ENCODE measurements around the gene VSTM1. TPM values are rescaled to one million over a fixed set of nuclear protein-coding genes. Genes with fewer than 3 reads are reported as not detected.
A peak's percentile ranks its signal among the peaks of the same experiment; 100 is the strongest.

VSTM1 gene
- total and polyA plus RNA-seq, 2 experiments from 2014 or later = not detected

DNA sequence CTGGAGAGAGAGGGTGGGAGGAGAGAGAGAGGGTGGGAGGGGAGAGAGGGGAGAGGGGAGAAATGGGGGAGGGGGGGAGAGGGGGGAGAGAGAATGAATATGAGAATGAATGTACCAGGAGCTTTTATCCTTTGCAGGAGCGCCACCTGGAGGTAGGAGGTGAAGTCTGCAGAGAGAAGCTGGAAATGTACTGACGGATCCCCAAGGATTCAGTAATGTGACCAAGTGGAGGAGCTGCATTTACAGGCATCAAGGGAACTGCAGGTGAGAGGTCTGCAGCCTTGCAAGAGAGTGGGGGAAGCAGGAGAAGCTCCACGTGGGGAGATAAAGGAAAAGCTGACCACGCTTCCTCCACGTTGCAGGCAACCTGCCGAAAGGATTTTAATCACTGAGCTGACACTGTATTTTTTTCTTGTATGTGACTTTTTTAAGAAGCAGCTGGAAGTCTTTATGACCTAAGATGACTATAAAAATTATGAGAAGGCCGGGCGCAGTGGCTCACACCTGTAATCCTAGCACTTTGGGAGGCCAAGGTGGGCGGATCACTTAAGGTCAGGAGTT is 33.7 kb downstream of the VSTM1 start:
- 40% methylated on average over 9 of the region's 9 CpGs for WGBS (ENCODE audit: low lambda C conversion rate, missing lambda C conversion rate)
- Histone ChIP-seq H3K4me2 (no peak overlapping the region), H3K27me3 (no peaks in the 10 kb centered on the region)

DNA sequence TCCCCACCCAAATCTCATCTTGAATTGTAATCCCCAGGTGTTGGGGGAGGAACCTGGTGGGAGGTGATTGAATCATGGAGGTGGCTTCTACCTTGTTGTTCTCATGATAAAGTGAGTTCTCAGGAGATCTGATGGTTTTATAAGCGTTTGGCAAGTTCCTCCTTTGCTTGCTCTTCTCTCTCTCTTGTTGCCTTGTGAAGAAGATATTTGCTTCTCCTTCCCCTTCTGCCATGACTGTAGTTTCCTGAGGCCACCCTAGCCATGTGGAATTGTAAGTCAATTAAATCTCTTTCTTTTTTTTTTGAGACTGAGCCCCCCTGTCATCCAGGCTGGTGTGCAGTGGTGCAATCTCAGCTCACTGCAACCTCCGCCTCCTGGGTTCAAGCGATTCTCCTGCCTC is 34.4 kb downstream of the VSTM1 start:
- no peaks in the 10 kb centered on the region for H3K4me1 ChIP-seq (ENCODE audit: insufficient read depth)
- no peaks in the 10 kb centered on the region for H3K36me3 ChIP-seq (replicated peaks; ENCODE audit: insufficient read depth, low read depth)
- H3K4me2 ChIP-seq = no peak overlapping the region
- H2AFZ ChIP-seq = no peak overlapping the region
- no peaks in the 10 kb centered on the region for H3K9me3 ChIP-seq (ENCODE audit: low read depth)
- no peaks in the 10 kb centered on the region for H4K20me1 ChIP-seq (ENCODE audit: insufficient read depth, poor library complexity, severe bottlenecking)
- 85% methylated on average over 3 of the region's 3 CpGs for WGBS (ENCODE audit: low lambda C conversion rate, missing lambda C conversion rate)
- no peaks in the 10 kb centered on the region for H3K9me2 ChIP-seq (replicated peaks; ENCODE audit: insufficient read depth)
- H3K4me3 ChIP-seq = no peak overlapping the region
- no peak overlapping the region for H3K27ac ChIP-seq
- DNase-seq (ENCODE audit: low spot score) = no peak
- H3K27me3 ChIP-seq = no peaks in the 10 kb centered on the region
- TF ChIP-seq EZH2 (IDR thresholded peaks at IDR 0.05; ENCODE audit: borderline replicate concordance) = no peak
- TF ChIP-seq, protein P1, sequence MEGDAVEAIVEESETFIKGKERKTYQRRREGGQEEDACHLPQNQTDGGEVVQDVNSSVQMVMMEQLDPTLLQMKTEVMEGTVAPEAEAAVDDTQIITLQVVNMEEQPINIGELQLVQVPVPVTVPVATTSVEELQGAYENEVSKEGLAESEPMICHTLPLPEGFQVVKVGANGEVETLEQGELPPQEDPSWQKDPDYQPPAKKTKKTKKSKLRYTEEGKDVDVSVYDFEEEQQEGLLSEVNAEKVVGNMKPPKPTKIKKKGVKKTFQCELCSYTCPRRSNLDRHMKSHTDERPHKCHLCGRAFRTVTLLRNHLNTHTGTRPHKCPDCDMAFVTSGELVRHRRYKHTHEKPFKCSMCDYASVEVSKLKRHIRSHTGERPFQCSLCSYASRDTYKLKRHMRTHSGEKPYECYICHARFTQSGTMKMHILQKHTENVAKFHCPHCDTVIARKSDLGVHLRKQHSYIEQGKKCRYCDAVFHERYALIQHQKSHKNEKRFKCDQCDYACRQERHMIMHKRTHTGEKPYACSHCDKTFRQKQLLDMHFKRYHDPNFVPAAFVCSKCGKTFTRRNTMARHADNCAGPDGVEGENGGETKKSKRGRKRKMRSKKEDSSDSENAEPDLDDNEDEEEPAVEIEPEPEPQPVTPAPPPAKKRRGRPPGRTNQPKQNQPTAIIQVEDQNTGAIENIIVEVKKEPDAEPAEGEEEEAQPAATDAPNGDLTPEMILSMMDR (IDR thresholded peaks at IDR 0.05; ENCODE audit: poor library complexity) = no peak
- TF ChIP-seq EZH2phosphoT487 (IDR thresholded peaks at IDR 0.05; ENCODE audit: low read depth, severe bottlenecking, unreplicated experiment) = no peak
- H3K79me2 ChIP-seq = no peaks in the 10 kb centered on the region

More for the DNA sequence above, 33.7 kb downstream of the VSTM1 start:
- H2AFZ ChIP-seq = no peak overlapping the region
- no peaks in the 10 kb centered on the region for H3K9me3 ChIP-seq (ENCODE audit: low read depth)
- no peak overlapping the region for H3K4me3 ChIP-seq
- no peaks in the 10 kb centered on the region for H4K20me1 ChIP-seq (ENCODE audit: insufficient read depth, poor library complexity, severe bottlenecking)
- no peaks in the 10 kb centered on the region for H3K9me2 ChIP-seq (replicated peaks; ENCODE audit: insufficient read depth)
- no peaks in the 10 kb centered on the region for H3K36me3 ChIP-seq (replicated peaks; ENCODE audit: insufficient read depth, low read depth)
- H3K27ac ChIP-seq = no peak overlapping the region
- H3K4me1 ChIP-seq (ENCODE audit: insufficient read depth) = no peaks in the 10 kb centered on the region
- peak; percentile 80 for DNase-seq (ENCODE audit: low spot score)
- H3K79me2 ChIP-seq = no peaks in the 10 kb centered on the region
- TF ChIP-seq EZH2phosphoT487 (IDR thresholded peaks at IDR 0.05; ENCODE audit: low read depth, severe bottlenecking, unreplicated experiment) = no peak
- TF ChIP-seq, protein P1 (IDR thresholded peaks at IDR 0.05; ENCODE audit: poor library complexity) = peak; percentile 60

GRCh38 chr19:54026656-54027055 is 37.0 kb downstream of the VSTM1 start:
- H3K79me2 ChIP-seq = no peaks in the 10 kb centered on the region
- no peaks in the 10 kb centered on the region for H3K9me2 ChIP-seq (replicated peaks; ENCODE audit: insufficient read depth)
- H3K9me3 ChIP-seq (ENCODE audit: low read depth) = no peaks in the 10 kb centered on the region
- H3K36me3 ChIP-seq (replicated peaks; ENCODE audit: insufficient read depth, low read depth) = no peaks in the 10 kb centered on the region
- H3K27me3 ChIP-seq = no peaks in the 10 kb centered on the region
- H4K20me1 ChIP-seq (ENCODE audit: insufficient read depth, poor library complexity, severe bottlenecking) = no peaks in the 10 kb centered on the region
- H3K4me2 ChIP-seq = no peak overlapping the region
- no peak overlapping the region for H3K27ac ChIP-seq
- no peak overlapping the region for H2AFZ ChIP-seq
- 73% methylated on average over 7 of the region's 7 CpGs for WGBS (ENCODE audit: low lambda C conversion rate, missing lambda C conversion rate)
- no peak for DNase-seq (ENCODE audit: low spot score)
- H3K4me1 ChIP-seq (ENCODE audit: insufficient read depth) = no peaks in the 10 kb centered on the region
- TF ChIP-seq EZH2phosphoT487 (IDR thresholded peaks at IDR 0.05; ENCODE audit: low read depth, severe bottlenecking, unreplicated experiment) = no peak
- TF ChIP-seq, protein P1 (IDR thresholded peaks at IDR 0.05; ENCODE audit: poor library complexity) = no peak
- TF ChIP-seq EZH2 (IDR thresholded peaks at IDR 0.05; ENCODE audit: borderline replicate concordance) = no peak
- H3K4me3 ChIP-seq = no peak overlapping the region

All from hepatocyte (in vitro differentiated cells).